Endothelial cell of umbilical vein (primary cell): ENCODE results near the gene DIS3L2. TPM values are rescaled to one million over a fixed set of nuclear protein-coding genes. Genes with fewer than 3 reads are reported as not detected.

Experiments
- BruUV-seq: library from RNA; stranded (reverse); fragments of 400-500 nt; replicated peaks from 2 replicates; lab custom pipeline; 2021; lab: Mats Ljungman, UMichigan
- CTCF ChIA-PET: fragments of 300-600, 350-600 bp; sonication (Branson Sonifier 250); formaldehyde crosslinking; loops from one replicate; lab custom pipeline; 2021; ENCODE audit warnings: antibody characterized with exemption, inconsistent platforms; lab: Charles Lee
- POLR2A ChIA-PET: fragments of 300-600, 350-600 bp; sonication (Branson Sonifier 250); formaldehyde crosslinking; loops from one replicate; lab custom pipeline; 2021; ENCODE audit warnings: antibody characterized with exemption, inconsistent platforms; lab: Charles Lee
- DNase-seq: peaks from one replicate; pipeline ENCODE4 v3.0.0-alpha.2; 2011; ENCODE audit warnings: low read depth, low spot score
- FAIRE-seq: peaks from 2 replicates; lab custom pipeline; 2011; peaks lifted over from hg19 to GRCh38; lab: Jason Lieb, UNC
- H2AFZ ChIP-seq: 2 replicates; pipeline ENCODE4 v1.6.0; 2012; ENCODE audit warnings: low read depth, low read length, control low read depth, inconsistent platforms
- H3K27ac ChIP-seq: 2 replicates; pipeline ENCODE4 v1.5.1; 2011; ENCODE audit warnings: low read depth, mild to moderate bottlenecking, control low read depth, low read length, moderate library complexity; ENCODE audit not compliant: insufficient read depth
- H3K27me3 ChIP-seq, 2 experiments: 2 replicates each; pipeline versions ENCODE4 v1.6.0 to v1.6.1; 2011; ENCODE audit warnings: low read length in 2 of 2, mixed read lengths in 1 of 2; ENCODE audit not compliant: control insufficient read depth in 2 of 2, insufficient read depth in 2 of 2
- H3K36me3 ChIP-seq, 2 experiments: 2 replicates in 1 of 2; 3 replicates in 1 of 2; pipeline ENCODE4 v1.5.1; 2011; ENCODE audit warnings: low read length in 2 of 2, mild to moderate bottlenecking in 1 of 2, moderate library complexity in 1 of 2; ENCODE audit not compliant: control insufficient read depth in 2 of 2, insufficient read depth in 2 of 2; ENCODE audit errors: extremely low read depth in 1 of 2
- H3K4me1 ChIP-seq: 3 replicates; pipeline ENCODE4 v1.5.1; 2011; ENCODE audit warnings: mild to moderate bottlenecking, low read length; ENCODE audit not compliant: control insufficient read depth, insufficient read depth; ENCODE audit errors: extremely low read depth
- H3K4me2 ChIP-seq: 2 replicates; pipeline ENCODE4 v1.6.1; 2011; ENCODE audit warnings: low read length, control low read depth, mixed read lengths; ENCODE audit not compliant: insufficient read depth
- H3K4me3 ChIP-seq, 3 experiments: fragments of 200-600 bp in 1 of 3; sonication (generic), shearing (Covaris generic) in 1 of 3; replicated peaks in 1 of 3; 2 replicates each; pipeline ENCODE4 v1.5.1; 2011 to 2016; ENCODE audit warnings: control low read depth in 3 of 3, low read length in 3 of 3, mild to moderate bottlenecking in 2 of 3, inconsistent platforms in 1 of 3, low read depth in 1 of 3, moderate library complexity in 1 of 3; ENCODE audit not compliant: insufficient read depth in 1 of 3
- H3K79me2 ChIP-seq: 2 replicates; pipeline ENCODE4 v1.6.0; 2012; ENCODE audit warnings: low read length, inconsistent platforms; ENCODE audit not compliant: control insufficient read depth, insufficient read depth
- H3K9ac ChIP-seq: replicated peaks from 2 replicates; pipeline ENCODE3; 2011; ENCODE audit warnings: low read length, control low read depth; ENCODE audit not compliant: insufficient read depth; ENCODE audit errors: extremely low read depth
- H3K9me1 ChIP-seq: replicated peaks from 3 replicates; pipeline ENCODE4 v1.6.0; 2011; ENCODE audit warnings: mild to moderate bottlenecking, low read length; ENCODE audit not compliant: control insufficient read depth, insufficient read depth; ENCODE audit errors: extremely low read depth
- H3K9me3 ChIP-seq: replicated peaks from 2 replicates; pipeline ENCODE4 v1.5.1; 2012; ENCODE audit warnings: low read length, inconsistent platforms; ENCODE audit not compliant: control insufficient read depth, insufficient read depth
- H4K20me1 ChIP-seq: replicated peaks from 2 replicates; pipeline ENCODE3; 2011; ENCODE audit warnings: mild to moderate bottlenecking, low read length; ENCODE audit not compliant: control insufficient read depth, insufficient read depth; ENCODE audit errors: extremely low read depth
- EZH2 ChIP-seq: IDR thresholded peaks from 2 replicates; pipeline ENCODE4 v1.6.1; 2012; ENCODE audit warnings: borderline replicate concordance, low read depth, mild to moderate bottlenecking, moderate library complexity, low read length, inconsistent platforms; ENCODE audit not compliant: severe bottlenecking
- FOS ChIP-seq: IDR thresholded peaks from 2 replicates; pipeline ENCODE4 v1.6.1; 2011; ENCODE audit warnings: mild to moderate bottlenecking, low read length, moderate library complexity, borderline replicate concordance; ENCODE audit not compliant: insufficient read depth
- GATA2 ChIP-seq: IDR thresholded peaks from 2 replicates; pipeline ENCODE4 v1.7.0; 2011; ENCODE audit warnings: low read depth, mild to moderate bottlenecking, moderate library complexity, mixed read lengths, low read length; ENCODE audit not compliant: insufficient read length, insufficient read depth
- MYC ChIP-seq: IDR thresholded peaks from one replicate; pipeline ENCODE4 v1.6.1; 2011; ENCODE audit warnings: mild to moderate bottlenecking, low read depth, low read length
- POLR2A ChIP-seq: IDR thresholded peaks from 2 replicates; pipeline ENCODE4 v1.6.1; 2012; ENCODE audit warnings: low read depth, mild to moderate bottlenecking, control low read depth, low read length
- dilution Hi-C: fragments of 300-500 bp; cut with MboI; formaldehyde crosslinking; loops from one replicate; pipeline ENCODE4 v1.15.0; 2019; ENCODE audit warnings: low sequenced_read_pairs; ENCODE audit not compliant: extremely low pct_ligation_motif_present
- intact Hi-C: fragments of 100-400 bp; cut with micrococcal nuclease; formaldehyde crosslinking; loops from one replicate; pipeline ENCODE4 v1.10.0; 2022
- polyA plus RNA-seq, 4 experiments: library from polyadenylated mRNA; depleted of rRNA in 3 of 4; stranded (reverse) in 3 of 4; unstranded in 1 of 4; fragments of >200 nt; gene quantifications; 2 replicates each; pipeline versions ENCODE4 v1.2.1 to v1.2.3, GENCODE V29; 2011 to 2012; ENCODE audit warnings: missing spikeins in 1 of 4
- total RNA-seq: library from RNA; stranded (reverse); gene quantifications from 2 replicates; pipeline ENCODE4 v1.2.3, GENCODE V29; 2021
- TF ChIP-seq, protein P1 (sequence below), 2 donors: IDR thresholded peaks; 1 replicate in 1 of 2; 2 replicates in 1 of 2; pipeline ENCODE4 v1.5.1; 2011; ENCODE audit warnings: low read length in 2 of 2, mild to moderate bottlenecking in 2 of 2, moderate library complexity in 2 of 2, control low read depth in 1 of 2, inconsistent platforms in 1 of 2, low read depth in 1 of 2; ENCODE audit not compliant: insufficient read depth in 1 of 2; ENCODE audit errors: extremely low read depth in 1 of 2
- TF ChIP-seq, protein P2 (sequence below): IDR thresholded peaks from 2 replicates; pipeline ENCODE4 v1.6.1; 2011; ENCODE audit not compliant: insufficient read depth, insufficient read length

Gene DIS3L2
- total and polyA plus RNA-seq, 2 donors (not counting 3 experiments of a cell fraction or from before 2014, with no cell fraction given), result 14.6 to 31.2 TPM

DNA sequence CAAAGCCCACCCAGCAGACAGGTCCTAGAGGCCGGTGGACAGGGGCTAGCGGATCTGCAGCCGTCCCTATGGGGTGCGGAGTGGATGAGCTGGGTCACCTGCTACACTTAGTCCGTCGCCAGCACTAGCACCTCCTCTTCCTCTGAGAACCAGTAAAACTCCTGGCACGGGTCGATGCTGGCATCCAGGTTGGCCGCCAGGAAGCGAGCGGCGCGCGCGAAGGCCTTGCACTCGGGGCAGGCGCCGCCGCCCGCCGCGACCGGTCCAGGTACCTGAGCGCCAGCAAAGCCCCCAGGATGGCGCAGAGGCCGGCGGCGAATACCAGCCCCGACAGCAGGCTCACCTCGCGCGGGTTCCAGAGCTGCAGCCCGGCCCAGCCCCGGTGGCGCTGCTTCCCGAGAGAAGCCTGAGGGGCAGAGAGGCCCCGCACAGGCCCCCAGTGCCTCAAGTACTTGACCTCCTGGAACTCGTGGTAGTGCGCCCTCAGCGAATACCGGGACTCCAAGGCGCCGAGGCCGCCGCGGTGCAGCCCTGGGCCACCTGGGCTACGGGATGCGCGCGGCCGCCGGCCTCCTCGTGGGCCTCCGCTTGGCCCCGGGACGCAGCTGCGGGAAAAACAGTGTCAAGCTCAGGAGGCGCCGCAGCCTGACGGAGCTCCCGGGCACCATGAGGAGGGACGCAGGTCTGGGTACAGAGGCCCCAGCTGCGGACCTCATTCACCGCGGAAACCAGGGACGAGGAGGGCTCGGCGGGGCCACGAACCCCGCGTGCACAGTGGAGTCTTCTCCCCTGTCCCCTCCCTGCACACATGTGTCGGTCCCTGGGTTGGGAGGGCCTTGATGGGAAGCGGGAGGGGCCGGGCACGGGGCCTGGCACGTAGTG lies 389.5 kb downstream of the DIS3L2 start:
- TF ChIP-seq GATA2 (no peak), EZH2 (peak; percentile 98)
- intact Hi-C loops (no loop called here), dilution Hi-C loops (no loop called here)
- Histone ChIP-seq H3K27ac (no peak overlapping the region), H3K36me3 (no peaks in the 10 kb centered on the region), H3K4me2 (no peak overlapping the region), H4K20me1 (no peaks in the 10 kb centered on the region), H3K9me3 (no peaks in the 10 kb centered on the region), H3K4me3 (no peak overlapping the region), H3K79me2 (no peaks in the 10 kb centered on the region), H3K9me1 (no peaks in the 10 kb centered on the region), H3K4me1 (no peaks in the 10 kb centered on the region), H3K9ac (no peak overlapping the region), H2AFZ (no peak overlapping the region), H3K27me3 (peaks cover 24 to 32% of the 10 kb centered on the region in 2 experiments)
- no peak for DNase-seq
- no TSS peak for BruUV-seq
- no peak for FAIRE-seq
- POLR2A ChIA-PET, result no interaction called here
- CTCF ChIA-PET, result no interaction called here

DNA sequence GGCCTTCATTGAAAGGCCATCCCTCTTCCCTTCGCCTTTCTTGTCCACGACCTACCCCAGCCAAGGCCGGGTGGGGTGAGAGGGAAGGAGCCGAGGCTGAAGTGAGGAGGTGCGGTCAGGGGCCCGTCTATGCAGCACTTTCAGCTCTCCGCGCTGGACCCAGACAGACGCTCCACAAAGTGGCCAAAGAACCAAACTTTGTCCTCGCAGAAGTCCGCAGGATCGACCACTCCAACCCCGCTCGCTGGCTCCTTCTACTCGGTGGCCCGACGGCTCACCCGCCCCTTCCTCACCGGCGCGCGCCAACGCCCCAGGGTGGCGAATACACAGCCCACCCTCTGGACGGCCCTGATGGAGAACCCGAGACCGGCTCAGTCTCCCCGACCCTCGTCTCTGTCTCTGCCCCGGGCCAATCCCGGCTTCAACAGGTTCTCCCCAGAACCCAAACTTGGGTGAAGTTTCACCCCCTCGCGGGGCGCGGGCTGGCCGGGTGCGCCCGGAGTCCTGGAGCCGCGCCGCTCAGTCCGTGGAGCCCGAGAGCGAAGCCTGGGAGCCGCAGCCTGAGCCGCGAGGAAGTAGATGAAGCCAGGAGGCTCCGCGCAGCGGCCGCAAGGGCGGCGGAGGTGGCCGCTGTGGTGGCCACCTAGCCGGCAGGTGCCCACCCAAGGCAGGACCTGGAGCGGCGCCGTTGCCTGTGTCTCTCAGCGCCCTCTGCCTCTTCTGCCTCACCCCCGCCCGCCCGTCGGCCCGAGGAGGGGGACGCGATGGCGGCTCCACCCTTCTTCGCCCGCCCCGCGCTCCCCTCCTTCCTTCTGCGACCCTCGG lies 390.4 kb downstream of the DIS3L2 start:
- ChIA-PET CTCF (no interaction called here), POLR2A (no interaction called here)
- H2AFZ ChIP-seq, result no peak overlapping the region
- H3K79me2 ChIP-seq, result no peaks in the 10 kb centered on the region
- H4K20me1 ChIP-seq, result no peaks in the 10 kb centered on the region
- H3K9me1 ChIP-seq, result no peaks in the 10 kb centered on the region
- H3K9ac ChIP-seq, result no peak overlapping the region
- DNase-seq (no peak), FAIRE-seq (no peak)
- H3K36me3 ChIP-seq, result no peaks in the 10 kb centered on the region
- intact Hi-C loops, result no loop called here
- H3K27me3 ChIP-seq, result peaks cover 24 to 32% of the 10 kb centered on the region in 2 experiments
- H3K4me2 ChIP-seq, result no peak overlapping the region
- H3K27ac ChIP-seq, result no peak overlapping the region
- no TSS peak for BruUV-seq
- no peak overlapping the region for H3K4me3 ChIP-seq
- no peaks in the 10 kb centered on the region for H3K4me1 ChIP-seq
- dilution Hi-C loops, result no loop called here
- TF ChIP-seq, protein P1, sequence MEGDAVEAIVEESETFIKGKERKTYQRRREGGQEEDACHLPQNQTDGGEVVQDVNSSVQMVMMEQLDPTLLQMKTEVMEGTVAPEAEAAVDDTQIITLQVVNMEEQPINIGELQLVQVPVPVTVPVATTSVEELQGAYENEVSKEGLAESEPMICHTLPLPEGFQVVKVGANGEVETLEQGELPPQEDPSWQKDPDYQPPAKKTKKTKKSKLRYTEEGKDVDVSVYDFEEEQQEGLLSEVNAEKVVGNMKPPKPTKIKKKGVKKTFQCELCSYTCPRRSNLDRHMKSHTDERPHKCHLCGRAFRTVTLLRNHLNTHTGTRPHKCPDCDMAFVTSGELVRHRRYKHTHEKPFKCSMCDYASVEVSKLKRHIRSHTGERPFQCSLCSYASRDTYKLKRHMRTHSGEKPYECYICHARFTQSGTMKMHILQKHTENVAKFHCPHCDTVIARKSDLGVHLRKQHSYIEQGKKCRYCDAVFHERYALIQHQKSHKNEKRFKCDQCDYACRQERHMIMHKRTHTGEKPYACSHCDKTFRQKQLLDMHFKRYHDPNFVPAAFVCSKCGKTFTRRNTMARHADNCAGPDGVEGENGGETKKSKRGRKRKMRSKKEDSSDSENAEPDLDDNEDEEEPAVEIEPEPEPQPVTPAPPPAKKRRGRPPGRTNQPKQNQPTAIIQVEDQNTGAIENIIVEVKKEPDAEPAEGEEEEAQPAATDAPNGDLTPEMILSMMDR (IDR thresholded peaks at IDR 0.05; ENCODE audit: extremely low read depth in 1 of 2, insufficient read depth in 1 of 2, low read depth in 1 of 2, low read length in 2 of 2), result no peak
- TF ChIP-seq MYC, result no peak
- peak; percentile 95 for TF ChIP-seq EZH2
- TF ChIP-seq POLR2A, result no peak
- TF ChIP-seq, protein P2, sequence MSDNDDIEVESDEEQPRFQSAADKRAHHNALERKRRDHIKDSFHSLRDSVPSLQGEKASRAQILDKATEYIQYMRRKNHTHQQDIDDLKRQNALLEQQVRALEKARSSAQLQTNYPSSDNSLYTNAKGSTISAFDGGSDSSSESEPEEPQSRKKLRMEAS, result no peak
- TF ChIP-seq FOS, result no peak
- H3K9me3 ChIP-seq, result no peaks in the 10 kb centered on the region
